RWPE2 (cell line): Measurements from ENCODE around the gene SYNGAP1.
A peak's percentile ranks its signal among the peaks of the same experiment; 100 is the strongest.

ENCODE experiments used
- ATAC-seq: fragments of 200-7000 bp; cut with Tn5 transposase; 3 replicates; pipeline ENCODE4 v1.9.1; 2021; ENCODE audit warnings: low read depth
- DNase-seq: peaks from one replicate; pipeline ENCODE4 v3.0.0-alpha.2; 2020; ENCODE audit warnings: low spot score
- H3K27ac ChIP-seq: fragments of 450-650 bp; 2 replicates; pipeline ENCODE4 v1.5.1; 2017; ENCODE audit warnings: mild to moderate bottlenecking; ENCODE audit not compliant: poor library complexity, severe bottlenecking
- H3K27me3 ChIP-seq: fragments of 250-450 bp; sonication (Bioruptor Pico); 2 replicates; pipeline ENCODE4 v1.5.1; 2021; ENCODE audit warnings: mild to moderate bottlenecking, moderate library complexity; ENCODE audit not compliant: insufficient read depth, poor library complexity, severe bottlenecking
- H3K36me3 ChIP-seq: fragments of 250-450 bp; sonication (Bioruptor Pico); 2 replicates; pipeline ENCODE4 v1.5.1; 2020; ENCODE audit warnings: low read depth, mild to moderate bottlenecking, moderate library complexity
- H3K4me1 ChIP-seq: fragments of 250-450 bp; sonication (Bioruptor Pico); 2 replicates; pipeline ENCODE4 v1.5.1; 2021; ENCODE audit warnings: mild to moderate bottlenecking, moderate library complexity; ENCODE audit not compliant: insufficient read depth, poor library complexity, severe bottlenecking
- H3K4me3 ChIP-seq: fragments of 250-450 bp; sonication (Bioruptor Pico); 2 replicates; pipeline ENCODE4 v1.5.1; 2021; ENCODE audit warnings: mild to moderate bottlenecking, moderate library complexity; ENCODE audit not compliant: severe bottlenecking
- H3K9me3 ChIP-seq: fragments of 250-450 bp; sonication (Bioruptor Pico); 2 replicates; pipeline ENCODE4 v1.5.1; 2021; ENCODE audit warnings: mild to moderate bottlenecking, moderate library complexity; ENCODE audit not compliant: severe bottlenecking
- CTCF ChIP-seq: fragments of 450-650 bp; IDR thresholded peaks from one replicate; pipeline ENCODE4 v1.5.1; 2017; ENCODE audit warnings: mild to moderate bottlenecking, moderate library complexity; ENCODE audit not compliant: poor library complexity, severe bottlenecking

SYNGAP1 gene

GRCh38 chr6:33410711-33411631, 8.9 kb upstream of the SYNGAP1 start, which contains the start of gene PHF1:
TSS of gene PHF1 (plus strand) at chr6:33411014. CDS start at chr6:33412264, 1,250 bp downstream.
- peak within 1 kb of the TSS; percentile 60 for H3K4me3 ChIP-seq
- no peaks in the 10 kb centered on the region for H3K4me1 ChIP-seq
- no peak for TF ChIP-seq CTCF
- ATAC-seq: peak; percentile 24
- peaks cover 59% of the 10 kb centered on the region for H3K36me3 ChIP-seq
- no peaks in the 10 kb centered on the region for H3K9me3 ChIP-seq
- H3K27ac ChIP-seq: peak within 1 kb of the TSS; percentile 74
- DNase-seq: no peak
- no peaks in the 10 kb centered on the region for H3K27me3 ChIP-seq

GRCh38 chr6:33411632-33412005, 8.2 kb upstream of the SYNGAP1 start:
- TF ChIP-seq CTCF: no peak
- peaks cover 6% of the 10 kb centered on the region for H3K4me1 ChIP-seq

GRCh38 chr6:33412140-33413009, 7.5 kb upstream of the SYNGAP1 start:
- ATAC-seq (no peak), DNase-seq (no peak)
- Histone ChIP-seq H3K27ac (peak overlapping the region; percentile 74), H3K4me1 (peaks cover 8% of the 10 kb centered on the region), H3K27me3 (no peaks in the 10 kb centered on the region), H3K4me3 (no peak overlapping the region), H3K36me3 (peaks cover 54% of the 10 kb centered on the region), H3K9me3 (no peaks in the 10 kb centered on the region)
- TF ChIP-seq CTCF: no peak

More at GRCh38 chr6:33411632-33412005, 8.2 kb upstream of the SYNGAP1 start:
- Histone ChIP-seq H3K27ac (peak overlapping the region; percentile 74), H3K27me3 (no peaks in the 10 kb centered on the region), H3K4me3 (peak overlapping the region; percentile 60), H3K36me3 (peaks cover 59% of the 10 kb centered on the region), H3K9me3 (no peaks in the 10 kb centered on the region)
- no peak for DNase-seq
- no peak for ATAC-seq

- TF ChIP-seq CTCF: no peak
- ATAC-seq (no peak), DNase-seq (no peak)
- peaks cover 9% of the 10 kb centered on the region for H3K4me1 ChIP-seq
- peaks cover 42% of the 10 kb centered on the region for H3K36me3 ChIP-seq
- H3K27ac ChIP-seq: no peak overlapping the region
- H3K27me3 ChIP-seq: no peaks in the 10 kb centered on the region
- no peaks in the 10 kb centered on the region for H3K9me3 ChIP-seq
- H3K4me3 ChIP-seq: no peak overlapping the region
These were observed 6.4 kb upstream of the SYNGAP1 start for GRCh38 chr6:33413241-33414120.
